IPS-20b (cell line): ENCODE measurements around the gene PBOV1.

ENCODE experiments used
- H3K27ac ChIP-seq: one replicate; pipeline ENCODE4 v1.5.1; 2013; ENCODE audit warnings: low read length
- H3K27me3 ChIP-seq: 2 replicates; pipeline ENCODE4 v1.6.1; 2013; ENCODE audit warnings: mild to moderate bottlenecking, low read length, inconsistent platforms; ENCODE audit not compliant: insufficient read depth
- H3K36me3 ChIP-seq: 2 replicates; pipeline ENCODE4 v1.6.1; 2013; ENCODE audit warnings: low read depth, mild to moderate bottlenecking, inconsistent platforms, low read length, moderate library complexity; ENCODE audit not compliant: insufficient read depth
- H3K4me1 ChIP-seq: 2 replicates; pipeline ENCODE4 v1.6.1; 2013; ENCODE audit warnings: mild to moderate bottlenecking, control low read depth, inconsistent platforms, low read length, moderate library complexity; ENCODE audit not compliant: insufficient read depth
- H3K4me3 ChIP-seq: 2 replicates; pipeline ENCODE4 v1.5.1; 2013; ENCODE audit warnings: mild to moderate bottlenecking, low read length, inconsistent platforms
- H3K9ac ChIP-seq: 2 replicates; pipeline ENCODE4 v1.6.1; 2013; ENCODE audit warnings: low read depth, mild to moderate bottlenecking, inconsistent platforms, low read length, moderate library complexity
- H3K9me3 ChIP-seq: 2 replicates; pipeline ENCODE4 v1.6.1; 2013; ENCODE audit warnings: mild to moderate bottlenecking, low read depth, low read length, inconsistent platforms; ENCODE audit not compliant: insufficient read depth

The PBOV1 gene

GRCh38 chr6:138235693-138236092 lies 17.4 kb upstream of the PBOV1 start:
- H3K9ac ChIP-seq: no peak overlapping the region
- H3K9me3 ChIP-seq: no peaks in the 10 kb centered on the region
- H3K4me3 ChIP-seq: no peak overlapping the region
- peaks cover 11% of the 10 kb centered on the region; the same call in 1 of the 2 replicates for H3K4me1 ChIP-seq
- no peaks in the 10 kb centered on the region for H3K36me3 ChIP-seq
- no peaks in the 10 kb centered on the region for H3K27me3 ChIP-seq
- H3K27ac ChIP-seq: no peak overlapping the region

- Histone ChIP-seq H3K36me3 (no peaks in the 10 kb centered on the region), H3K4me1 (peaks cover 6% of the 10 kb centered on the region; the same call in 1 of the 2 replicates), H3K27me3 (no peaks in the 10 kb centered on the region)
Observed at GRCh38 chr6:138235205-138235604, 16.9 kb upstream of the PBOV1 start.

DNA sequence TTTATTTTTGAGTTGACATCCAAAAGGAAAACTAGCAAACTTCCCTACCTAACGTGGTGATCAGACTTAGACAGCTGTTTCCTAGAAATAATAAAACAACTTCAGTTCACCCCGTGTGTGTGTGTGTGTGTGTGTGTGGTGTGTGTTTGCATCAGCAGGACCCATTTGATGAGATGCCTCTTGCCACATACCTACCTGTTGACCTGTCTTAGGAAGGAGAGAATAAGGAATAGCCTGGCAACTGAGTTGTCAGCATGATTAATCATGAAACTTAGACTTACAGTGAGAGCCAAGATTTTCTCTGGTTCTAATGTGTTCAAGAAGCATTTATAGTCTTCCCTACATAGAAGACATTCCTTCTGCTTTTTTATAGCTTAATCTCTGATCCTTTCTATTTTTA lies 16.1 kb upstream of the PBOV1 start:
- no peaks in the 10 kb centered on the region for H3K9me3 ChIP-seq
- no peak overlapping the region for H3K9ac ChIP-seq
- H3K4me3 ChIP-seq: no peak overlapping the region
- no peak overlapping the region for H3K27ac ChIP-seq
- peaks cover 9% of the 10 kb centered on the region; the same call in 1 of the 2 replicates for H3K4me1 ChIP-seq
- no peaks in the 10 kb centered on the region for H3K27me3 ChIP-seq
- no peaks in the 10 kb centered on the region for H3K36me3 ChIP-seq

More at GRCh38 chr6:138235205-138235604, 16.9 kb upstream of the PBOV1 start:
- Histone ChIP-seq H3K27ac (no peak overlapping the region), H3K9ac (no peak overlapping the region), H3K9me3 (no peaks in the 10 kb centered on the region), H3K4me3 (no peak overlapping the region)

GRCh38 chr6:138231381-138231886 lies 13.1 kb upstream of the PBOV1 start:
- H3K4me1 ChIP-seq: 0 out of 2 replicates have a peak, but pooled peaks cover 3% of the 10 kb centered on the region
- H3K27me3 ChIP-seq: no peaks in the 10 kb centered on the region
- H3K9me3 ChIP-seq: no peaks in the 10 kb centered on the region
- H3K27ac ChIP-seq: no peak overlapping the region
- no peak overlapping the region for H3K9ac ChIP-seq
- H3K4me3 ChIP-seq: no peak overlapping the region
- H3K36me3 ChIP-seq: no peaks in the 10 kb centered on the region

GRCh38 chr6:138230759-138231380 lies 12.6 kb upstream of the PBOV1 start:
- Histone ChIP-seq H3K4me1 (0 out of 2 replicates have a peak, but pooled peaks cover 3% of the 10 kb centered on the region), H3K4me3 (no peak overlapping the region), H3K36me3 (no peaks in the 10 kb centered on the region), H3K9me3 (no peaks in the 10 kb centered on the region), H3K27ac (no peak overlapping the region), H3K9ac (no peak overlapping the region), H3K27me3 (no peaks in the 10 kb centered on the region)

GRCh38 chr6:138230221-138230620 lies 11.9 kb upstream of the PBOV1 start:
- 0 out of 2 replicates have a peak, but pooled peaks cover 3% of the 10 kb centered on the region for H3K4me1 ChIP-seq
- no peak overlapping the region for H3K9ac ChIP-seq
- no peak overlapping the region for H3K27ac ChIP-seq

DNA sequence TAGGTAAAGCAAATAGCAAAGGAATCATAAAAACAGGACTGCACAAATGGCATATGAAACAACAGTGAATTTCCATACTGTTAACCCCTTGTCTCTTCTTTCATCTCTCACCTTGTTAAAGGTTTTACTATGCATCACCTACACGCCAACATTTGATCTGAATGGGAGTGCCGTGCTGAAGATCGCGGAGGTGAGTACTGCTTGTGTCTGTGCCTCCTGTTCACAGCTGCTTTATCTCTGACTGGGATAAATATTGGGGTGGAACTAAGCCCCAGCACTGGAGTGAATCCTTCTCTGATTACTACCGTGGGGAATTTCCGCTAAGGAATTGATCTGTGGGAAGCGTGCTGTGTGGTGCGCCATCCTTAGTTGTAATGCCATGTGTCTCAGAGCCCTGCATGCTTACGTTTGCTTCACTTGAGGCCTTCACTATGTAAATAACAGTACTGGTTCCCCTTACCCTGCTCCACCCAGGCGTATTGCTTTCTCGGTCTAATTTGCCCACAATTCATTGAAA lies 11.4 kb upstream of the PBOV1 start:
- Histone ChIP-seq H3K27ac (no peak overlapping the region), H3K27me3 (no peaks in the 10 kb centered on the region), H3K4me1 (0 out of 2 replicates have a peak, but pooled peaks cover 3% of the 10 kb centered on the region), H3K9ac (no peak overlapping the region), H3K9me3 (no peaks in the 10 kb centered on the region), H3K4me3 (no peak overlapping the region), H3K36me3 (no peaks in the 10 kb centered on the region)

More at GRCh38 chr6:138230221-138230620, 11.9 kb upstream of the PBOV1 start:
- no peaks in the 10 kb centered on the region for H3K27me3 ChIP-seq
- no peaks in the 10 kb centered on the region for H3K36me3 ChIP-seq
- no peak overlapping the region for H3K4me3 ChIP-seq
- no peaks in the 10 kb centered on the region for H3K9me3 ChIP-seq

DNA sequence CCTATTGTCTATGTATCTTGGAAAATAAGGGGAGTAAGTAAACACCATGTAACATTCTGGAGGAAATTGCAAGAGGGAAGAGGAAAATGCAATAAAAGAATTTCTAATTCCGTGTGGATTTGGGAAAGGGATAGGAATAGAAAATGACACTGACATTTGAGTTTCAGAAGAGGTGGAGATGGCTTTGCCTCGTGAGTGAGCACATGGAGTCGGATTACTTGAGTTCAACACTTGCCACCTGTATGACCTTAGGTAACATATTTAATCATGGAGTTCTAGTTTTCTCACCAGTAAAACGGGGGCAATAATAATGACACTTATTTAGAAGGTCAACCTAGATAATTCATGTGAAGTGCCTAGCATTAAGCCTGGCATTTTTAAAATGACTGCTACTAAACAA lies 10.8 kb upstream of the PBOV1 start:
- no peaks in the 10 kb centered on the region for H3K27me3 ChIP-seq
- H3K9ac ChIP-seq: no peak overlapping the region
- no peak overlapping the region for H3K27ac ChIP-seq
- no peaks in the 10 kb centered on the region for H3K36me3 ChIP-seq
- 0 out of 2 replicates have a peak, but pooled peaks cover 3% of the 10 kb centered on the region for H3K4me1 ChIP-seq
- no peaks in the 10 kb centered on the region for H3K9me3 ChIP-seq
- H3K4me3 ChIP-seq: no peak overlapping the region

- Histone ChIP-seq H3K4me1 (0 out of 2 replicates have a peak, but pooled peaks cover 3% of the 10 kb centered on the region), H3K27me3 (no peaks in the 10 kb centered on the region), H3K36me3 (no peaks in the 10 kb centered on the region), H3K27ac (no peak overlapping the region), H3K9ac (no peak overlapping the region), H3K4me3 (no peak overlapping the region), H3K9me3 (no peaks in the 10 kb centered on the region)
Observed at GRCh38 chr6:138227316-138227781, 9.1 kb upstream of the PBOV1 start.

DNA sequence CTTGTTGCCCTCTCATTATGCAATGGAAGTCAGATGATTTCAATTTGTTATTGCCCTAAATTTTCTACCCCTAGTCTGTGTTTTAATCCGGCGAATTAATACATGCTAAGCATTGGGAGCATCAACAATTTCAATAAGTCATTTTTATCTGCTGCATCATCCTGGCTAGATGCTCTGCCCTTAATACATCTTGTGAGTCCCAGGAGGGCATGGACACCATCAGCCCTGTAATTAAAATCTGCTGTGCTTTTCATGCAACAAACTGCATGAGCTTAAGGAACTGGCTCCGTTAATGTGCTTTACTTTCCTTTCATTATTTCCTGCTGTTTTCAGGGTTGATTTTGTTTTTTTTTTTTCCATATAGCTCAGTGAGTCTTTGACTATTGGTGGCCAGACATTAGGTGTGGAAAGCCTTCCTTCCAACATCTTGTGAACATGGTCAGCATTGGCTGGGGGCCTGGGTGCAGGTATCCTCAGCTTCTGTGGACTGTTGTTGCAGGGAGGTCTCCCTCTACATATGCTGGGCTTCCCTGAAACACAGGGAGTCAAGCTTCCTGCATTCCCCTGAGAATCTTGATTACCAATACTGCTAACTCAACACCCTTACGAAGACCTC lies 8.5 kb upstream of the PBOV1 start:
- no peak overlapping the region for H3K27ac ChIP-seq
- no peak overlapping the region for H3K9ac ChIP-seq
- H3K4me3 ChIP-seq: no peak overlapping the region
- no peaks in the 10 kb centered on the region for H3K9me3 ChIP-seq
- H3K27me3 ChIP-seq: no peaks in the 10 kb centered on the region
- H3K4me1 ChIP-seq: 0 out of 2 replicates have a peak, but pooled peaks cover 3% of the 10 kb centered on the region
- no peaks in the 10 kb centered on the region for H3K36me3 ChIP-seq

- H3K9me3 ChIP-seq: no peaks in the 10 kb centered on the region
- no peak overlapping the region for H3K4me3 ChIP-seq
- no peaks in the 10 kb centered on the region for H3K27me3 ChIP-seq
- no peak overlapping the region for H3K27ac ChIP-seq
- 0 out of 2 replicates have a peak, but pooled peaks cover 3% of the 10 kb centered on the region for H3K4me1 ChIP-seq
- no peak overlapping the region for H3K9ac ChIP-seq
- H3K36me3 ChIP-seq: no peaks in the 10 kb centered on the region
Observed at GRCh38 chr6:138225953-138226352, 7.7 kb upstream of the PBOV1 start.
